HFF-Myc (cell line): ENCODE data around the gene USP46.
A peak's percentile ranks its signal among the peaks of the same experiment; 100 is the strongest.

Source experiments
- DNase-seq: peaks from one replicate; pipeline ENCODE4 v3.0.0-alpha.2; 2011; ENCODE audit warnings: low read depth; ENCODE audit errors: extremely low read depth
- H3K4me3 ChIP-seq: replicated peaks from 2 replicates; pipeline ENCODE4 v1.5.1; 2011; ENCODE audit warnings: low read depth, mild to moderate bottlenecking, control low read depth, low read length
- TF ChIP-seq, protein P1 (sequence below): IDR thresholded peaks from 2 replicates; pipeline ENCODE4 v1.5.1; 2012; ENCODE audit warnings: mild to moderate bottlenecking, low read depth, low read length, control low read depth; ENCODE audit errors: missing control alignments

USP46 gene

DNA sequence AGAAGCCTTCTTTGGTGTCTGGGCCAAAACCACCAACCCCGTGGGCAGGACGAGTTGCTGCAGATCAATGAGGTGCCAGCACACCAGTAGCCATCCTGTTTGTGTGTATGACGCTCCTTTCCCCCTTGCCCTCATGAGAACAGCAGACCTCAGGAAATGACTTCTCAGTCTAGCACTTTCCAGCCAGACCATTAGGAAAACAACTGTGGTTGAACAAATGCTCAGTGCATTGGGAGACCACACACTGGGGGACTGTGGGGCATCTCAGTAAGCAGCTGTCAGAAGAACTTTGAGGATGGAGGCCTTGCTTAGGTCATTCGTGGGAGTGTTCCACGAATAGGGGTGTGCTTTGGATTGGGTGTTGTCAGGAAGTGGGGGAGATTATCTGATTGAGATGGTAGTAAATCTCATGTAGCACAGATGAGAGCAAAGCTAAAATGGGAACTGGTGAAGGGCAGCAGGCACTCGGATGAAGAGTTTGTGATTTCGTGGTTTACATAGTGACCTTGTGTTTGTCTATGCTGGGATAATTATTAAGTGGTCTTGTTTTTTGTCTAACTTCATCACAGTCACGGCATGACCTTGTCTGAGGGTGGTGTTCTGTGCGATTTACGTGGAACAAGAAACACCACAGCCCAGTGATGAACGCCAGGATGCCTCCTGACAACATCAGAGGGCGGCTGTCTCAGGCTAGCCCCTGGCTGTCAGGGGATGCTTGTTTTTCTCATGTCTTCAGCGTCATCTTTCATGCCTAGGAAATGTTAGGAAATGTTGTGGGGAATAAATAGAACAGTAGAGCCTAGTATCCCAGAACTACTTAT is 70.1 kb downstream of the USP46 start:
- H3K4me3 ChIP-seq, result no peak overlapping the region
- DNase-seq, result no peak
- TF ChIP-seq, protein P1, sequence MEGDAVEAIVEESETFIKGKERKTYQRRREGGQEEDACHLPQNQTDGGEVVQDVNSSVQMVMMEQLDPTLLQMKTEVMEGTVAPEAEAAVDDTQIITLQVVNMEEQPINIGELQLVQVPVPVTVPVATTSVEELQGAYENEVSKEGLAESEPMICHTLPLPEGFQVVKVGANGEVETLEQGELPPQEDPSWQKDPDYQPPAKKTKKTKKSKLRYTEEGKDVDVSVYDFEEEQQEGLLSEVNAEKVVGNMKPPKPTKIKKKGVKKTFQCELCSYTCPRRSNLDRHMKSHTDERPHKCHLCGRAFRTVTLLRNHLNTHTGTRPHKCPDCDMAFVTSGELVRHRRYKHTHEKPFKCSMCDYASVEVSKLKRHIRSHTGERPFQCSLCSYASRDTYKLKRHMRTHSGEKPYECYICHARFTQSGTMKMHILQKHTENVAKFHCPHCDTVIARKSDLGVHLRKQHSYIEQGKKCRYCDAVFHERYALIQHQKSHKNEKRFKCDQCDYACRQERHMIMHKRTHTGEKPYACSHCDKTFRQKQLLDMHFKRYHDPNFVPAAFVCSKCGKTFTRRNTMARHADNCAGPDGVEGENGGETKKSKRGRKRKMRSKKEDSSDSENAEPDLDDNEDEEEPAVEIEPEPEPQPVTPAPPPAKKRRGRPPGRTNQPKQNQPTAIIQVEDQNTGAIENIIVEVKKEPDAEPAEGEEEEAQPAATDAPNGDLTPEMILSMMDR, result no peak

DNA sequence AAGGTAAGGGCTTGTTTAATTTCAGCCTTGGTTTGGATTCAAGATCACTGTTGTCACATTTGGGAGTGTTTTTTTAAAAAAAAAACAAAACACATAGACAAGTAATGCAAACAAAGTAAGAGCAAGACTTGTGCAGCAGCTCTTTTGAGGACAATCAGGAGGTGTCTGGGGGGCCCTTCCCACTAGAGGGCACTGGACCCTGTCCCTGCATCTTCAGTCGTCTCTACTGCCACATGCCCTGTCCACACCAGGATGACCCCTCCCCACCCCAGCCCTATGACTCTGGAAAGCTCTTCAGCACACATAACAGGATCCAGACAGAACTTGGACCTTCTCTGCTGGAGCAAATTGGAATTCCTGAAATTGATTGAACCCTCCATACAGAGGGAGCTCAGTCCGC is 71.0 kb downstream of the USP46 start:
- no peak overlapping the region for H3K4me3 ChIP-seq
- TF ChIP-seq, protein P1, result peak; percentile 69
- DNase-seq, result no peak

DNA sequence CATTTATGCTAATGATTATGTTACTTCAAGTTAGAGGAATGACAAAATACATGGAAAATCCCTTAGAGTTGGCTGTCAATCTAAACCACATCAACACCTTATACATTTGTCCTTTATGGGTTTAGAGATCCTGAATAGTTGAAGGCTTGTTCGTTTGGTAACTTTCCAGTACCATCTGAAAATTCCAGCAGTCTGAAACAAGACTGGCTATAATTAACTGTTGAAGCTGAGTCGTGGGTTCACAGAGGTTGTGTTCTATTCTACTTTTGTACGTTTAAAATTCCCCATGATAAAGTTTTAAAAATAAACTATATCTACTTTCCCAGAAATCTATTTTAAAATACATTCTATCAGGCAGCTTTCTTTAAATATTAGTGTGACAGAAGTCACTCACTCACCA is 73.0 kb downstream of the USP46 start:
- no peak overlapping the region for H3K4me3 ChIP-seq
- TF ChIP-seq, protein P1, result no peak
- DNase-seq, result no peak

DNA sequence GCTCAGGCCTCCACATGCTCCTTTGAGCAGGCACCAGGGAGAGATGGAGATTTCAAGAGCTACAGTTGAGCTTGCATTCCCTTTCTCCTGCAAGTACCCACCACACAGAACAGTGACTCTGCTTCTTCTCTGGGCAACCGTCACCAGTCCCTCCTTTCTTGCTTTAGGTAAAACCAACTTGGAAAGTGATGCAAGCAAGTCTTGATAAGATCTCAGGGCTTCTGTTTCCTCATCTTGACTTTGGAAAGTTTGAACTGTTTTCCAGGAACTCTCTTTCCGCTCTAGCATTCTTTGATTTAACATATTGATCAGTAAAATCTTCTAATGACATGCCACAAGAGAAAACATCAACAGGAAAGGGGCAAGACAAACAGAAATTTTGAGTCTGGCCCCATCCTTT is 73.7 kb downstream of the USP46 start:
- no peak for DNase-seq
- no peak overlapping the region for H3K4me3 ChIP-seq
- TF ChIP-seq, protein P1, result no peak

DNA sequence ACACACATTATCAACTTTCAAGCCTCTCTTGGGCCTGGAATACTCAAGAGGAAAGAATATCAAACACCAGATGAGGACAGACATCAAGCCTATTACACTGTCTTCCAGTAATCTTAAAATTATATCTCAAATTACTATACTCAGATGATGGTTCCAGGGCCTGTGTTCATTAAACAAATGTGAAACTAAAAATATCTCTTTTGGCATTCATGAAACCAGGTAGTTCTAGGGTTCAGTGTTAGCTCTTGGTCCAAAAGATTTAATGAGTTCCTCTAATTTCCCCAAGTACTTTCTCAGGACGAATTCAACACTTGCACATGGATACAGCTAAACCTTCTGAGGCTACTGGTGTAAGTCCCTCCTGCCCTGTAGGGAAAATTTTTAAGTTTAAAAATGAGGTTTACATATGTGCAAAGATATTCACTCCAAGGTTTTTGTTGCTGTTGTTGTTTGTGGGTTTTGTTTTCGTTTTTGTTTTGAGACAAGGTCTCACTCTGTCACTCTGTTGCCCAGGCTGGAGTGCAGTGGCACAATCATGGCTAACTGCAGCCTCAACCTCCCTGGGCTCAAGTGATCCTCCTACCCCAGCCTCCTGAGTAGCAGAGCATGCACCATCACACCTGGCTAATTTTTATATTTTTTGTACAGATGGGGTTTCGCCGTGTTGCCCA is 79.4 kb downstream of the USP46 start:
- DNase-seq, result no peak
- H3K4me3 ChIP-seq, result no peak overlapping the region
- TF ChIP-seq, protein P1, result no peak

DNA sequence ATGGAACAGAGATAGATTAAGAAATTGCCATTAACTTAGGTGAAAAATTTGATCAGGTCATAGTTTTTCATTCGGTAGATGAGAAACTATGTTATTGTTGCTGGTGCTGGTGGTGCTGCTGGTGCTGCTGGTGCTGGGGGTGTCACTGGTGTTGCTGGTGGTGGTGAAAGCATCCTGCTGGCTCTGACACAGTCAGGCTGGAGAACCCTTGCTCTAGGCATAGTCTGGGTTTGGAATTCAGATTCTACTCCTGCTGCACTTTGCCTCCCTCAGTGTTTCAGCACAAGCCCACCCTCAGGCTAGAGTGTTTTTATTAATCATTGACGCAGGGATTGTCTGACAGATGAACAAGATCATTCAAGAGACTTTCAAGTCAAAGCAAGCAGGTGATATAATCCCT is 80.2 kb downstream of the USP46 start:
- TF ChIP-seq, protein P1, result no peak
- DNase-seq, result no peak
- H3K4me3 ChIP-seq, result no peak overlapping the region
